Stimulated activated CD4-positive, alpha-beta T cell treated with anti-CD3 and anti-CD28 coated beads, Interleukin-12 subunit alpha, Interleukin-12 subunit beta, amount 100 ng/mL, for 4 hours (primary cell): ENCODE results near the gene BEND7.

ENCODE experiments used
- DNase-seq: peaks from one replicate; pipeline ENCODE4 v3.0.0-alpha.2; 2020

BEND7 gene

DNA sequence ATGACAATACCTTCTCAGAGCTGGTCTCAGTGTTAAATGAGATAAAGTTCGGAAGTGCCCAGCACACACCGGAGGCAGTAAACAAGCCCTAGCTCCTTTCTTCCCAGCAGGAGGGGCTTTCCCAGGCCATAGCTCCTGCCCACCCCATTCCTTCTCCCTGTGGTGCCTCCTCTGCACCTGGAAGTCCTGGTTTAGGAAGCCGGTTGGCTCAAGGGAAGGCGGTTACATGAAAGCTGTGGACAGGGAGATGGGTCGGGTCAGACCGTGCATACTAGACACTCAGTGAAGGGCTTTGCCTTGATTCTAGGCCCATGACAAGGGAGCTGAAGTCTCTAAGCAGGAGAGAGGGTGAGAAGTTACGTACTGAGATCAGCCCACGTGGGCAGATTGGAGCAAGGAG lies 8.6 kb downstream of the BEND7 start:
- DNase-seq: no peak

GRCh38 chr10:13518076-13518692 lies 10.6 kb downstream of the BEND7 start:
- no peak for DNase-seq

DNA sequence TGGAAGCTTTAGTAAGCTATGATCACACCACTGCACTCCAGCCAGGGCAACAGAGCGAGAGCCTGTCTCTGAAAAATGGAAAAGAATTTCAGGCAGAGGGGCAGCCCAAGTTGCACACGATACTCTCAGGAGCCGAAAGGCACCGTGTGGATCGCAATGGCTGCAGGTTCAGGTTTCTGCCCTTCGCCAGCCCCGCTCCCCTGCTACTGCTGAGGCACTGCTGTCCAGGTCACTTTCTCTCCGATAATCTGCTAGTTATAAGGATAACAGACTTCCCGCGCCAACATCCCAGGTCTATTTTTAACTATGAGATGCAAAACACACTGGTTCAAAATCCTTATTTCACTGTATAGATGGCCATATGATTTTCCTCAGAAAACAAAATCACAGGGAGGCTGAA lies 11.1 kb downstream of the BEND7 start:
- DNase-seq: no peak

GRCh38 chr10:13516176-13516575 lies 12.6 kb downstream of the BEND7 start:
- DNase-seq: no peak

GRCh38 chr10:13515467-13515866 lies 13.3 kb downstream of the BEND7 start:
- no peak for DNase-seq

- DNase-seq: no peak
Measured at GRCh38 chr10:13514296-13514695, 14.5 kb downstream of the BEND7 start.

DNA sequence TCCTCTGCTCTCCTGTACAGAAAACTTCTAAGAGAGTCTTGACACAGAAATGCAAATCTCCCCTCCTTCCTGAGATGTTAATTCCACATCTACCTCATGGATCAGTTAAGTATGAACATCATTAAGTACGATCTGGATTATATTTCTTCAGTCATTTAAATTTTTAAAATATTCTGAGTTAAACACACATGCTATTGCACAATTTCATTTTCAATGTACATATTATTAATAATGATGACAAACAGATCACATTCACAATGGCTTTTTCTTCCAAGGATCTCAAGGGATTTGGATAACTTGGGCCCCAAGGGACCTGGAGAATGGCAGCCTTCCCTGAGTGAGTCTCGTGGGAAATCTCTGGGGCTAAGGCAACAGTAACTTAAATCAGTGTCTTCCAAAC lies 16.2 kb downstream of the BEND7 start:
- DNase-seq: no peak

DNA sequence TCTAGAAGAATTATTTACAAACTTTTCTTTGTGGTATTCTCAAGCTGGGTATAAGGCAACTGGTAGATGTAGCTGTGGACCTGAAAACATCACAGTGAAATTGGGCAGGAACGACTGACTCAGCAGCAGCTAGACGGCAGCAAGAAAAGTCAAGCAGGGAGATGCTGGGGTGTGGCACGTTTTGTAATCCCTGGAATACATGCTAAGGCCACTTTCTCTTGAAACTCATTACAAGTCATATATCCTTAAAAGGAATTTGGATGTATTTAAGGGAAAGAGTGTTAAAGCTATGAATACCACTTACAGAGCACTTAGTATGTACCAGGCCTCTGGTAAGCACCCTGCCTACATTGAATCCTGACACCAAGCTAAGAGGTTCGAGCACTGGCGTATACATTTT lies 17.4 kb downstream of the BEND7 start:
- no peak for DNase-seq

GRCh38 chr10:13505052-13505680 lies 23.6 kb downstream of the BEND7 start:
- no peak for DNase-seq

- no peak for DNase-seq
Measured at GRCh38 chr10:13503745-13504463, 24.9 kb downstream of the BEND7 start.

- no peak for DNase-seq
Measured at GRCh38 chr10:13502380-13502779, 26.4 kb downstream of the BEND7 start.

DNA sequence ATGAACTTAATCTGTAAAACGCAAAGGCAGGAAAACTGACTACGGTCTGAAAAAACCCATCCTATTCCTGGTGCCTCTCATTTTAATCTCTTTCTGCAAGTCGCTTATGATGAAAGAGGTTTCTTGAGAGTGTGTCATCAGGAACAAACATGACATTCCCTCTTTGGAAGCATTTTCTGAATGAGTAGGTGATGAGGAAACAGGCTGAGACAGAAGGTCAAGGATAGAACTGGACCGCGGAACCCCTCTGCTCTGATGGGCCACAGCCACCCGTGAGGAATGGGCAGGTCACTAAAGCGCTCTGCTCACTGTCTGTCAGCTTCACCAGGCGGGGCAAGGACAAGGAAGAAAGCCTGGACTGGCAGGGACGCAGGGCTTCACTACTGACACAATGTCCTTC lies 28.6 kb downstream of the BEND7 start:
- no peak for DNase-seq

- DNase-seq: no peak
Measured at GRCh38 chr10:13499150-13499549, 29.7 kb downstream of the BEND7 start.

- no peak for DNase-seq
Measured at GRCh38 chr10:13496931-13497330, 31.9 kb downstream of the BEND7 start.

GRCh38 chr10:13496164-13496563 lies 32.6 kb downstream of the BEND7 start:
- no peak for DNase-seq

DNA sequence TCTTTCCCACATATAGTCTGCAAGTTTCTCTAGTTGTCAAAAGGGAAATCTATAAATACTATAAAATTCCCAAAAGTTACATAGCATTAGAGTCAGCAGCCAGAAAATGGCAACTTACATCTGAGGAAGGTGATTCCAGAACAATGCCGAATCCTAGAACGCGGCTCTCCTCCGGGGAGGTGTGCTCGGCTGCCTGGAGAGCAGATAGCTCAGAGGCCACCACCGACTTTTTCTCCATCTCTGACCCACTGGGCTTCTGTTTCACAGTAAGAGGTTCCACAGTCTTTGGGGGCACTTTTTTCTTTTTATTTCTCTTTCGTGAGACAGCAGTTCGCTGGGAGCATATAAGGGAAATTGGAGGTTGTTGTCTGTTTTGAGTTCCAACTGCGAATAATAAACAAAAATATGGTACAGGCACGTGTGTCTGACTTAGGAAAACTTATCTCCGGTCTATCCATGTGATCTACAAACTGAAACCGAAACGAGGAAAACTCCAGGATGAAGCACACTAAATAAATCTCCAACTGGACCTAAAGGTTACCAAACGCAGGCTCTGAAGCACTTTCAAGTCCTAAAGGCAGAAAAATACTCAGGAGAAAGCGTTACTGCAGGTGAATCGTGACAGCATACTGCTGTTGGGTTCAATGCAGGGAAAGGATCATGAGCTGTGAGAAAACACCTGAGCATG lies 36.2 kb downstream of the BEND7 start:
- DNase-seq: no peak

DNA sequence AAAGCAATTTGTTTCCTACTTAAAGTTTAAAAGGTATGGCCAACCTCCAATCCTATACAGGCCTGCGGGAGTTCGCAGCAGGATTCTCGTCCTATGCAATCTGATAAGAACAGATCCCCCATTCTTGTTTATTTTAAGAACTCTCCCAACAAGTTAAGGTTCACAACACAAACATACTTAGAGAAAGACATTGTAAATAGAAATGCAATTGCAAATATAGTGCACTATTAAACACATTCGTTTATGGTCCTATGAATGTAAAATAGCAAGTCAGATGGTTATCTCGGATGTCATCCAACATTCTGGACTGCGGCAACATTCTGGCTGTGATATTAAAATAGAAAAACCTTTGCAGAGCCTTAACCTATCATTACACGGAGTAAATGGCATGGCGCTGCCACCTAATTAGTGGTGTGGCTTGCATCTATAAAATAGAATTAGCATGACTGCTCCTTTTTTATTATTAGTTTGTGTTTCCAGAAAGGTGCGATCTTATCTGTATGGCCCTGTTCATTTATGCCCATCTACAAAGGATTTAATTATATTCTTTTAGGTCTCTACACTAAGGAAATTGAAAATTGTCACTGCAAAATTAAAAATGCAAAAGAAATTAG lies 37.0 kb downstream of the BEND7 start:
- DNase-seq: no peak

GRCh38 chr10:13490503-13490902 lies 38.3 kb downstream of the BEND7 start:
- no peak for DNase-seq

DNA sequence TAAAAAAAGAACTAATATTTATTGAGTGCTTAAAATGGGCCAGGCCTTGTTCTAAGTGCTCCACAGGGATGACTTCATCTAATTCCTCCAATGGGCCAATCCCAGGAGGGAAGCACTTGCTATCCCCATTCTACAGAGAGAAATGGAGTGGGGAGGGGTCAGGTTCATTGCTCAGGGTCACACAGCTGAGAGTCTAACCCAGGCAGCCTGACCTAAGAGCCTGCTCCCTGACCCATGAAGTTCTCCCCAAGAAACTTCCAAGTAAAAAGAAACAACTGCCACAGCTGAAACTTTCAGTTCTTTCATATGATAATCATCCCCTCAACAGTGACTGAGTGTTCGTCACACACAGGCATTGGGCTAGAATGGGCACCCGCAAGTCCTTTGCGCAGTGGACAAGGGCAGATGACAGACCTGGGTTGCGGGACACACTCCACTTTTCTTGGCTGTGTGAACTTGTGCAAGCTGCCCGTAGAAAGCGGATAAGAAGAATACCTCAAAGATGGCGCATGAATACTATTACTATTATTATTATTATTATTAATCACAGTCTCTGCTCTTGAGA lies 39.7 kb downstream of the BEND7 start:
- no peak for DNase-seq

- DNase-seq: no peak
Measured at GRCh38 chr10:13485623-13486022, 43.2 kb downstream of the BEND7 start.

- DNase-seq: no peak
Measured at GRCh38 chr10:13483951-13484350, 44.9 kb downstream of the BEND7 start.

GRCh38 chr10:13483073-13483472 lies 45.7 kb downstream of the BEND7 start:
- no peak for DNase-seq

GRCh38 chr10:13481690-13482089 lies 47.1 kb downstream of the BEND7 start:
- DNase-seq: no peak
